HUES64 (cell line): ENCODE results near the gene CYSTM1.

Source experiments
- H3K27ac ChIP-seq: 2 replicates; pipeline ENCODE4 v1.7.0; 2013; ENCODE audit warnings: low read depth, low read length, inconsistent platforms
- H3K27me3 ChIP-seq: 2 replicates; pipeline ENCODE4 v1.6.1; 2013; ENCODE audit warnings: mild to moderate bottlenecking, low read length; ENCODE audit not compliant: insufficient read depth
- H3K36me3 ChIP-seq: 2 replicates; pipeline ENCODE4 v1.6.1; 2013; ENCODE audit warnings: mild to moderate bottlenecking, low read length; ENCODE audit not compliant: insufficient read depth
- H3K4me1 ChIP-seq: 2 replicates; pipeline ENCODE4 v1.6.1; 2013; ENCODE audit warnings: mild to moderate bottlenecking, low read length, moderate library complexity; ENCODE audit not compliant: insufficient read depth
- H3K4me3 ChIP-seq: 2 replicates; pipeline ENCODE4 v1.5.1; 2013; ENCODE audit warnings: mild to moderate bottlenecking, low read length, moderate library complexity
- H3K9ac ChIP-seq: 2 replicates; pipeline ENCODE4 v1.6.1; 2013; ENCODE audit warnings: mild to moderate bottlenecking, low read depth, low read length
- H3K9me3 ChIP-seq: 2 replicates; pipeline ENCODE4 v1.6.1; 2013; ENCODE audit warnings: low read depth, low read length; ENCODE audit not compliant: insufficient read depth
- WGBS: fragments of 150-250, 120-280 bp; methylation state at CpG from one replicate; pipeline ENCODE4 v1.1.7; 2013; ENCODE audit warnings: missing lambda C conversion rate; 5-methylcytosine and 5-hydroxymethylcytosine counted together

CYSTM1 gene

DNA sequence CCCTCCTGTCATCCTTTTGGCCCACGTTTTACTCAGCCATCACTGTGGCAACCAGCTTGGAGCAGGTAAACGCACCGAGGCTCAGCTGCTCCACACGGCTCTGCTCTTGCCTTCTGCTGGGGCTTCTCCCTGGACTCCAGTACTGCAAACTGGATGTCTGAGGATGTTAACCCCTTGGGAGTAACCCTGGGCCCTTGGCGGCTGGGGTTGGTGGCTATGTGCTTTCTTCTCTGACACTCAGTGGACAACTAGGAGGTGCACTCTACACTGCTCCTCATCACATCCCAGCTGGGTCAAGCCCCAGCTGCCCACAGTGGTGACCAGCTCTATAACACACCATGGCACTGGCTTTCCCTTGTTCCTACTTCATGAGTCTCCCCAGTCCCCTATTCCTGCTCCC, 12.2 kb upstream of the CYSTM1 start:
- H3K27ac ChIP-seq, result no peak overlapping the region
- H3K4me1 ChIP-seq, result no peaks in the 10 kb centered on the region
- H3K9ac ChIP-seq, result no peak overlapping the region
- no peaks in the 10 kb centered on the region for H3K36me3 ChIP-seq
- 86% methylated on average over 5 of the region's 5 CpGs for WGBS
- H3K4me3 ChIP-seq, result no peak overlapping the region
- H3K9me3 ChIP-seq, result no peaks in the 10 kb centered on the region
- H3K27me3 ChIP-seq, result no peaks in the 10 kb centered on the region

DNA sequence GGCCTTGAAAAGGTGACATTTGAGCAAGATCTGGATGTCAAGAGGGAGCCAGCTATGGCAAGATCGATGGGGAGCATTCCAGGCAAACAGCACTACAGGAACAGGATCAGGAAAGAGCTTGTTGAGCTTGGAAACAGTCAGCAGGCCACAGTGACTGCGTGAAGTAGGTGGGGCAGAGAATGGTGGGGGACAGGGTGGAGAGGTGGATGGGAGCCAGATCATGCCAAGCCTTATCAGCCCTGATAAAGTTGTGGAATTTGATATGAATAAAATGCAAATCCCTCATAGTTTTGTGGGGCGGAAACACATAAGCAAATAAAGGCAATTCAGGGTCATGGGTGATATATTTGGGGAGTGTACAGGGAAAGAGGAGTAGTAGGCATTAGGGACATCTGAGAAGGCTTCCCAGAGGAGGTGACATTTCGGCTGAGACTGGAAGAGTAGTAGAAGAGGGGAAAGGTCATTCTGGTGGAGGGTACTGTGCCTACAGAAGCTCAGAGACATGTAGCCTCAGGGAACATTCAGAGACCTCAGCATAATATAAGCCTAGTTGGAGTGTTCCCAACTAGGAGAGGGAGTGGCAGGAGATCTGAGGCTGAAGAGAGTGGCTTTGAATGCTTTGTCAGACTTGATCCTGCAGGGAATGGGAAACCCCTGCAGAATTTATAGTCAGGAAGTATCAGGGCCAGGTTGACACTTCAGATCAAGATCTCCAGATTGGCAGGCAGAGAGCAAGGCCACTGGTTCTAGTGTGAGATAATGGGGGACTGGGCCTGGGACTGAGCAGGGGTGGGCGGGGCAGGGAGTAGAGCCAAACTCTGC, 9.7 kb upstream of the CYSTM1 start:
- Histone ChIP-seq H3K9ac (no peak overlapping the region), H3K9me3 (no peaks in the 10 kb centered on the region), H3K36me3 (no peaks in the 10 kb centered on the region), H3K27ac (no peak overlapping the region), H3K4me1 (no peaks in the 10 kb centered on the region), H3K4me3 (no peak overlapping the region), H3K27me3 (no peaks in the 10 kb centered on the region)
- WGBS, result 80% methylated on average over 5 of the region's 5 CpGs

DNA sequence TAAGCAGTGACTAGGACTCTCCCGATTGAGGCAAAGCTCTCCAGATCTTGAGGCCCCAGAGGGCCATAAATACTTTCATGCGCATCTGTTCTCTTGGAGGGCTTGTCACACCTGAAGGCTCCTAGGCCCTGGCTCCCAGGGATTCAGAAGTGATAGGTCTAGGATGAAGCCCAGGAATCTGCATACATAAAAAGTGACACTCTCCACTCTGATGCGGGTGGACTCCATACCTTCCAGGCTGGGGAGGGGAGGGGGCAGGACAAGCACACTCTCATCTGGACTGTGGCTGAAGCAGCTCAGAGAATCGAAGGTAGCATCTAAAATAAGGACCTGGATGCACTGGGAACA, 9.1 kb upstream of the CYSTM1 start:
- H3K27me3 ChIP-seq, result no peaks in the 10 kb centered on the region
- H3K36me3 ChIP-seq, result no peaks in the 10 kb centered on the region
- H3K4me1 ChIP-seq, result no peaks in the 10 kb centered on the region
- H3K27ac ChIP-seq, result no peak overlapping the region
- H3K9ac ChIP-seq, result no peak overlapping the region
- WGBS, result 69% methylated on average over 4 of the region's 4 CpGs
- H3K9me3 ChIP-seq, result no peaks in the 10 kb centered on the region
- H3K4me3 ChIP-seq, result no peak overlapping the region

DNA sequence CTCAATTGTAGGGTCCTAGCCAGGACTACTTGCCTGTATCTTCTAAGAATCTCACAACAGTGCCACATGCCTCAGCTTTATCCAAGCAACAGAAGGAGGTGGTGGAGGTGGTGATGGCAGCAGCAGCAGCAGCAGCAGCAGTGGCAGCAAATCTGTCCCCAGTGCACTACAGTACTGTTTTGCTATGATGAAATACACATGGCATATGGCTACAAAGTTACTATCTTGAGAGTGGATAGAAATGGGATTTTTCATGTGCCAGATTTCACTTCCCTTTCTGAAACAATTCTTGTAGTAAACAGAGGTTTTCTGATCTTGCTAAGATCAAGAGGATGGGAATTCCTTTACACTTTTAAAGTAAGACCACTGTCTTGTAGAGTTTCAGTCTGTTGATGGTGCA, 8.1 kb upstream of the CYSTM1 start:
- Histone ChIP-seq H3K4me1 (no peaks in the 10 kb centered on the region), H3K9me3 (no peaks in the 10 kb centered on the region), H3K9ac (no peak overlapping the region), H3K27ac (no peak overlapping the region), H3K4me3 (no peak overlapping the region), H3K36me3 (no peaks in the 10 kb centered on the region), H3K27me3 (no peaks in the 10 kb centered on the region)

DNA sequence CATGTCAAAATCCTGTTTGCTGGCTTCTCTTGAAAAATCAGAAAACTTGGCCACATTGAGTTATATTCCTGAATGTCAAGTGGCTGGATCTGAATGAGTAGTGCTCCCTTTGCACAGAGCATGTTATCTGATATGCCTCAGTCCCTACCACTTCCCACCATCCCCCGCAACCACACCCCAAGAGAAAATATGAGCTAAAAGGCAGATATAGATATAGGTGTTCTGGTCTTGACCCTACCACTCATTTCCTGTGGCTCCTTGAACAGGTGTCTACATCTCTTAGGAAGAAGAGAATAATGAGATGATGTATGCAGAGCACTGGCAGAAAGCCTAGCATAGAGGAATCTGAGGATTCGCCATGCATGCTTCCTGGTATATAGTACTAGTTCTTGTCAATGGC, 6.6 kb upstream of the CYSTM1 start:
- Histone ChIP-seq H3K4me1 (no peaks in the 10 kb centered on the region), H3K4me3 (no peak overlapping the region), H3K27me3 (no peaks in the 10 kb centered on the region; the same call in 1 of the 2 replicates), H3K9ac (no peak overlapping the region), H3K9me3 (no peaks in the 10 kb centered on the region), H3K27ac (no peak overlapping the region), H3K36me3 (no peaks in the 10 kb centered on the region)
- 94% methylated on average over 1 of the region's 2 CpGs for WGBS

DNA sequence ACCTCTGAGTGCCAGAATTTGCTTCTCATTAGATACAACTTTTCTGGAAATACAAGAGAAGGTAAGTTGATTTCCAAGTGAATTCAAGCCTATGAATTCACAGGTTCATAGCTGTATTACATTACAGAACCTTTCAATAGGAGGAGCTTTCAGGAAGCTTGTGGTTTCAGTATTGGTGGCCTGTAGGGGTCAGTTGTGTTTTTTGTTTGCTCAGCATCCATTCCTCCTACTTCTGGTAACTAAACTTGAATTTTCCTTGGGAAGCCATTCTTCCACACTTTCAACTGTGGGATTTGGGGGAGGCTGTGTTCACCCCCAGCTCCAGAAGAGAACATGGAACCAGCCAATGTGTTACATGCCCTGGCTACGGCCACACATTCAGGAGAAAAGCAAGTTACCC, 5.6 kb upstream of the CYSTM1 start:
- Histone ChIP-seq H3K9ac (no peak overlapping the region), H3K4me3 (no peak overlapping the region), H3K27me3 (peaks cover 7% of the 10 kb centered on the region; the same call in 1 of the 2 replicates), H3K9me3 (no peaks in the 10 kb centered on the region), H3K36me3 (no peaks in the 10 kb centered on the region), H3K27ac (no peak overlapping the region), H3K4me1 (peaks cover 4% of the 10 kb centered on the region; the same call in 1 of the 2 replicates)
- 93% methylated on average over 1 of the region's 1 CpG for WGBS

DNA sequence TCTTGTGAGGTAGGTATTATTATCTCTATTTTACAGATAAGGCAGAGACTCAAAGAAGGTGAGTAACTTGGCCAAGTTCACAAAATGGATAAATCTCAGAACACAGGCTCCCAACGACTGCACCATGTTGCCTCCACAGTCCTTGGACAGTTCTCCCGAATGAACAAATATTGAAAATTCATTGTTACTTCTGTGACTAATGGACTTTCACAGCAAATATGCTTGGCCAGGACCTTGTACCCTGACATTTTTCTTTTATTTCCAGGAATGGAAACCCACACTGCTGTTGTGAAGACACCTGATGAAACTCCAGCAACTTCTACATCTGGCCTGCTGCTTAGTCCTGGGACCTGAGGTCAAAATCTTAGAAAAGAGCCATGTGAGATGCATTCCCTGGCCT, 2.5 kb upstream of the CYSTM1 start:
- Histone ChIP-seq H3K4me3 (no peak overlapping the region), H3K27ac (no peak overlapping the region)
- 95% methylated on average over 2 of the region's 2 CpGs for WGBS

DNA sequence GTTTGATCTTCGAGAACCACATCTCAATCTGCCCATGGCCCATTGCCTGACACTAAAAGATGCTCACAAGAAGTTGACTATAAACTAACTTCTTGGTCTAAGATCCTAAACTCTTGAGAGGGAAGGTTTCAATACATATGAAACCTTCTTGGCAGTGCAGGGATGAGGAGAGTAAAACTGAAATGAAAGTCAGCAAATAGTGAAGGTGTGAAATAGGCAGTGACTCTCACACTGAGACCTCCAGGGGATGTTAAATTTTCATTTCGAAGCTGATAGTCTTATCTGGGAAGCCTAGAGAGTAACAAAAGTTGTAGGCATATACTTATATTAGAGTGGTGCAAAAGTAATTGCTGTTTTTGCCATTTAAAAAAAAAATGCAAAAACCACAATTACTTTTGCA, 974 bp upstream of the CYSTM1 start:
- WGBS, result 92% methylated on average over 2 of the region's 2 CpGs
- Histone ChIP-seq H3K27me3 (peaks cover 7% of the 10 kb centered on the region; the same call in 1 of the 2 replicates), H3K9me3 (no peaks in the 10 kb centered on the region), H3K36me3 (no peaks in the 10 kb centered on the region), H3K9ac (no peak overlapping the region), H3K4me3 (peak overlapping the region; percentile 96), H3K27ac (no peak overlapping the region), H3K4me1 (peaks cover 11% of the 10 kb centered on the region)

More for the DNA sequence above, 2.5 kb upstream of the CYSTM1 start:
- peaks cover 7% of the 10 kb centered on the region; the same call in 1 of the 2 replicates for H3K27me3 ChIP-seq
- H3K4me1 ChIP-seq, result peaks cover 11% of the 10 kb centered on the region
- no peak overlapping the region for H3K9ac ChIP-seq
- no peaks in the 10 kb centered on the region for H3K36me3 ChIP-seq
- H3K9me3 ChIP-seq, result no peaks in the 10 kb centered on the region

DNA sequence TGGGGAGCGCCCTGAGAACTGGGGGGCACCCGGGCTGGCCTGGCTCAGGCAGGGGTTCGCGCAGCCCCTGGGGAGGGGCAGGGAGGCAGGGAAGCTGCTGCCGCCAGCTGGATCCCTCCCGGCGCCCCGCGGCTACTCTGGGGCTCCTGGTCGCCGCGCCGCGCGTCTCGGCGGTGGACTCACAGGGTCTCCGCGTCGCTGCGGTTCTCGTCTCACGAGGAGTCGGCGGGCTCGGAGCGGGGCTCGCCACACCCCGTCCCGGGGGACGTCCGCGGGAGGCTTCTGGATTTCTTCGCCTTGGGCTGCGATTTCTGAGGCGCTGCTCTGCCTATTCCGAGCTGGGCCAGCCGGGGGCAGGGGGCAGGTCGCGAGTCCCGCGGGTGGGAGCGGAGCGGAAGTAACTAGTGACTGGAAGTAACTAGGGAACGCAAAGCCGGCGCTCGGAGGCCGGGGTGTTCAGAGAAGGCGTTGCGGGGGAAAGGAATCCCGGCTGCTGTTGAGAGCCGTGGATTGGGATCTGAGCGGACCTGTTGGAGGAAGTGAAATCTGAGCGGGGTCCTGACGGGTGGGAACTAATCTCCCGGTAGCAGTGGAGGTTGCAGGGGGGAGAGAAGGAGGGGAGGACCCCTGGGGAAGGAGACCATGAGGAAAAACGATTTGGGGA, 511 bp downstream of the CYSTM1 start:
- peak overlapping the region; percentile 86 for H3K27ac ChIP-seq
- H3K9ac ChIP-seq, result peak overlapping the region; percentile 84
- WGBS, result under 1% methylated on average over 58 of the region's 58 CpGs
- H3K4me3 ChIP-seq, result peak overlapping the region; percentile 96
- no peaks in the 10 kb centered on the region for H3K36me3 ChIP-seq
- H3K27me3 ChIP-seq, result peaks cover 7% of the 10 kb centered on the region; the same call in 1 of the 2 replicates
- H3K4me1 ChIP-seq, result peaks cover 11% of the 10 kb centered on the region
- H3K9me3 ChIP-seq, result no peaks in the 10 kb centered on the region

DNA sequence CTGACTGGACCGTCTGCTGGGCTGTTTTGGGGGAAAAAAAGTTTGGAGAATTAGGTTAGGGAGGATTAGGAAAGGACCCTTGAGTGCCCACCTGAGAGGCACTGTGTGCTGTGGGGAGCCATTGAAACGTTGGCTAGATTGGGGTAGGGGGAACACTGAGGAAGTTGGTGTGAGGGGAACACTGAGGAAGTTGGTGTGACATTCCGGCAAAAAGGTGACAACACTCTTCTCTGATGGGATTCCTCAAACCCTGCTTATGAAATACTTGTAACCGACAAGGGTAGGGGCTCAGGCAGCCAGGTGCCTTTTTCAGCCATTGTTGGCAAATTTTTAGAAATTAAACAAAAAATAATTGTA, 1.0 kb downstream of the CYSTM1 start:
- Histone ChIP-seq H3K27me3 (peaks cover 7% of the 10 kb centered on the region; the same call in 1 of the 2 replicates), H3K9ac (peak overlapping the region; percentile 84), H3K36me3 (no peaks in the 10 kb centered on the region), H3K9me3 (no peaks in the 10 kb centered on the region), H3K27ac (no peak overlapping the region), H3K4me3 (peak overlapping the region; percentile 96), H3K4me1 (peaks cover 11% of the 10 kb centered on the region)
- WGBS, result 4% methylated on average over 4 of the region's 4 CpGs

DNA sequence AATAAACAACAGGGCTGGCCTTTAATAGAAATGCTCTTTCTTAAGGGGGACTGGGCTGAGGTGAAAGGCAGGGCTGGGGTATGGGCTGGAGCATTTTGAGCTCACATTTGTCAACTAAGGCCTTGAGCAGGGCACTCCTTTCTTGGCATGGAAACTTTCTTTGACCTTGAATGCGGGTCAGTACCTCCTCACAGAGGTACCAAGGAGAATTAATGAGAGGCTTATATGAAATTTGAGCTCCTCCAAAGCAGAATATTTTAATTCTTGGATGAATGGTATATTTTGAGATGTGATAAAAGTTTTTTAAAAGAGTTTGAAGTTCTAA, 3.1 kb downstream of the CYSTM1 start:
- H3K27ac ChIP-seq, result no peak overlapping the region
- peaks cover 19% of the 10 kb centered on the region for H3K4me1 ChIP-seq
- no peaks in the 10 kb centered on the region for H3K36me3 ChIP-seq
- peaks cover 7% of the 10 kb centered on the region; the same call in 1 of the 2 replicates for H3K27me3 ChIP-seq
- no peak overlapping the region for H3K9ac ChIP-seq
- H3K9me3 ChIP-seq, result no peaks in the 10 kb centered on the region
- H3K4me3 ChIP-seq, result no peak overlapping the region
- WGBS, result 85% methylated on average over 1 of the region's 1 CpG
